Mesothelial cell of epicardium (in vitro differentiated cells): ENCODE results near the gene FRAS1. TPM values are rescaled to one million over a fixed set of nuclear protein-coding genes. Genes with fewer than 3 reads are reported as not detected.

Experiments used
- DNase-seq, 2 experiments: peaks; one replicate each; pipeline ENCODE4 v3.0.0; 2021; ENCODE audit warnings: low spot score in 2 of 2; ENCODE audit not compliant: unreplicated experiment in 2 of 2
- H3K27ac Mint-ChIP-seq: 2 replicates; pipeline ENCODE4 v1.8.0; 2021; ENCODE audit warnings: mixed read lengths
- H3K27me3 Mint-ChIP-seq: 2 replicates; pipeline ENCODE4 v1.8.0; 2021; ENCODE audit warnings: low read depth, mixed read lengths
- H3K36me3 Mint-ChIP-seq: 2 replicates; pipeline ENCODE4 v1.8.0; 2021; ENCODE audit warnings: mixed read lengths
- H3K4me1 Mint-ChIP-seq: 2 replicates; pipeline ENCODE4 v1.8.0; 2021; ENCODE audit warnings: mixed read lengths
- H3K4me3 Mint-ChIP-seq: 2 replicates; pipeline ENCODE4 v1.8.0; 2021; ENCODE audit warnings: mild to moderate bottlenecking, moderate library complexity, mixed read lengths
- H3K9me3 Mint-ChIP-seq: 2 replicates; pipeline ENCODE4 v1.8.0; 2021; ENCODE audit warnings: mixed read lengths
- total RNA-seq: library from RNA; stranded (reverse); gene quantifications from 3 replicates; pipeline ENCODE4 v1.2.1, GENCODE V29; 2021
- TF ChIP-seq, protein P1 (sequence below): fragments of 200-600 bp; sonication (generic); IDR thresholded peaks from one replicate; pipeline ENCODE4 v1.5.0; 2021; ENCODE audit warnings: antibody characterized with exemption; ENCODE audit not compliant: unreplicated experiment

FRAS1 gene
- total RNA-seq, 1 donor from 2014 or later = 51.9 TPM

DNA sequence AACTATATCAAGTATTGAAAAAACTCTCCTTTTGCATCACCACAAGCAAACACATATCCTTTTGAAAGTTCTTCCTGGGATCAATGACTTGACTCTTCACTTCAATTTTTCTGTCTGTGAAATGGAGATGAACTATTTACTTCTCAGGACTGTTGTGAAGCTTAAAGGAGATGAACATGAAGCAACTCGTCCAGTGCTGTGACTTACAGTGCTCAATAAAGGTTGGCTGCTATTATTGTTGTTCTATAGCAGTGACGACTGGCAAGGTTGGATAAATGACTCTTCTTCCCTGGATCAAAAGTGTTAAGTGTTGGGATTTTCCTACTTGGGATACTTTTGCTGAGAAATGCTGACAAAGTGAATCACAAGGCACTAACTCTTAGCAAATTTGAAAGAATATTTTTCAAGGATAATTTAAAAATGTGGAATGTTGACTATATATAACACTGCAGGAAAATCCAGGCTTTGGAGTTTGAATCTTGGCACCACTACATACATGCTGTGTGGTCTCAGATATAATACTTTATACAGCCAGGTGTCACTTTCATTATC lies 13.7 kb downstream of the FRAS1 start:
- H3K4me1 Mint-ChIP-seq = peaks cover 2% of the 10 kb centered on the region
- TF ChIP-seq, protein P1, sequence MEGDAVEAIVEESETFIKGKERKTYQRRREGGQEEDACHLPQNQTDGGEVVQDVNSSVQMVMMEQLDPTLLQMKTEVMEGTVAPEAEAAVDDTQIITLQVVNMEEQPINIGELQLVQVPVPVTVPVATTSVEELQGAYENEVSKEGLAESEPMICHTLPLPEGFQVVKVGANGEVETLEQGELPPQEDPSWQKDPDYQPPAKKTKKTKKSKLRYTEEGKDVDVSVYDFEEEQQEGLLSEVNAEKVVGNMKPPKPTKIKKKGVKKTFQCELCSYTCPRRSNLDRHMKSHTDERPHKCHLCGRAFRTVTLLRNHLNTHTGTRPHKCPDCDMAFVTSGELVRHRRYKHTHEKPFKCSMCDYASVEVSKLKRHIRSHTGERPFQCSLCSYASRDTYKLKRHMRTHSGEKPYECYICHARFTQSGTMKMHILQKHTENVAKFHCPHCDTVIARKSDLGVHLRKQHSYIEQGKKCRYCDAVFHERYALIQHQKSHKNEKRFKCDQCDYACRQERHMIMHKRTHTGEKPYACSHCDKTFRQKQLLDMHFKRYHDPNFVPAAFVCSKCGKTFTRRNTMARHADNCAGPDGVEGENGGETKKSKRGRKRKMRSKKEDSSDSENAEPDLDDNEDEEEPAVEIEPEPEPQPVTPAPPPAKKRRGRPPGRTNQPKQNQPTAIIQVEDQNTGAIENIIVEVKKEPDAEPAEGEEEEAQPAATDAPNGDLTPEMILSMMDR = no peak
- no peak overlapping the region for H3K27ac Mint-ChIP-seq

DNA sequence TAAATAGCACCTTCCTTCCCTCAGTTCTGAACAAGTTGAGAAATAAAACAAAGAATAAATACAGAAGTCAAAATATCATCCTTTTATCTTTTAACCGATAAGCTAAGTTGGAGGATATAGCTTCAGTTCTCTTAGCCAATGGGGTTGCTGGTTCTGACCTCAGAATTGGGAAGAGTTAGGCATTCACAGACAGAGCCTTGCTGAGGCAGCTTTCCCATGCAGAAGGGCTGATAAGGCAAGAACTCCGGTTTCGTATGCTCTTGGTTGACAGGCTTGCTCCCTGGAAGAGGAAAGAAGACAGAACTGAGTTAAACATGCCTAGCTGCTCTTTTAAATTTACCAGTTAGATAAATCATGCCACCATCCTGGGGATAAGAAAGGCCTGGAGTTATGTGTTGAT lies 17.6 kb downstream of the FRAS1 start:
- Mint-ChIP-seq H3K27ac (no peak overlapping the region), H3K4me3 (no peak overlapping the region), H3K4me1 (peaks cover 4% of the 10 kb centered on the region), H3K27me3 (no peaks in the 10 kb centered on the region), H3K9me3 (no peaks in the 10 kb centered on the region), H3K36me3 (no peaks in the 10 kb centered on the region)
- no peak for DNase-seq
- TF ChIP-seq, protein P1 = no peak

More for the DNA sequence above, 13.7 kb downstream of the FRAS1 start:
- Mint-ChIP-seq H3K36me3 (peaks cover 9% of the 10 kb centered on the region), H3K9me3 (no peaks in the 10 kb centered on the region), H3K4me3 (no peak overlapping the region), H3K27me3 (no peaks in the 10 kb centered on the region)
- no peak for DNase-seq

DNA sequence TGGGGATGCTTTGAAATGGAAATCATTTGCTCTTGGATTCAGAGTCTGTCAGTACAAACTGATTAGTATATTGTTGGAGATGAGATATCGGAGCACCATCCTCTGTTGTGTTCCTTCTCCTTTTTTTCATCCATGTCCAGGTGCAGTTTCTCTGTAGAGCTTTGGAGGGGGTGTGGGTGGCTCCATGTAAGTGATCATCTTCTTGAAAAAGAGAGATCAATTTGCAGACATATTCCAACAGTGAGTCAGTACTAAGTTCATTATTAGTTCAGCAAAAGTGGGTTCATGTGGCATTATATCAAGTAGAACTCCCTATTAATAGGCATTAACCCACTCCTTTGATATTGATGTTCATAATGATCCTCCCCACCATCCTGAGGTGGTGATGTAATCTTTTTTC lies 18.9 kb downstream of the FRAS1 start:
- no peak for DNase-seq
- no peak overlapping the region for H3K27ac Mint-ChIP-seq
- peaks cover 13% of the 10 kb centered on the region for H3K4me1 Mint-ChIP-seq
- H3K36me3 Mint-ChIP-seq = no peaks in the 10 kb centered on the region
- no peak overlapping the region for H3K4me3 Mint-ChIP-seq
- TF ChIP-seq, protein P1 = no peak
- no peaks in the 10 kb centered on the region for H3K27me3 Mint-ChIP-seq
- H3K9me3 Mint-ChIP-seq = no peaks in the 10 kb centered on the region

DNA sequence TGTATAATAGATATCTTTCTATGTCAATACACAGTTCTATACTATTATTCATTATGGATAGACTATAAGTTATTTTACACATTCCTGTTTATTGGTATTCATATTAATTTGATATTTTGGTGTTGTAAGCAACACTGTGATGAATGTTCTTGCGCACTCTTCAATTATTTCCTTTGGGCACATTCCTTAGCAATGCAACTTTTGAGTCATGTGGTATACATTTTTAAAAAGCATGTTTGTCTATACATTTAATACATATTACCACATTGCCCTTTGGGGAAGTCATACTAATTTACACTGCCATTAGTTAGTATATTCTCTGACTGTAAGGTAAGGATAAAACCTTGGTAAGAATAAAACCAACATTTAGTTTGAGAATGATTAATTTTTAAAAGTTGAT lies 21.0 kb downstream of the FRAS1 start:
- Mint-ChIP-seq H3K27me3 (no peaks in the 10 kb centered on the region), H3K36me3 (no peaks in the 10 kb centered on the region), H3K4me1 (peaks cover 23% of the 10 kb centered on the region), H3K9me3 (no peaks in the 10 kb centered on the region), H3K4me3 (no peak overlapping the region), H3K27ac (no peak overlapping the region)
- DNase-seq = no peak
- TF ChIP-seq, protein P1 = no peak

DNA sequence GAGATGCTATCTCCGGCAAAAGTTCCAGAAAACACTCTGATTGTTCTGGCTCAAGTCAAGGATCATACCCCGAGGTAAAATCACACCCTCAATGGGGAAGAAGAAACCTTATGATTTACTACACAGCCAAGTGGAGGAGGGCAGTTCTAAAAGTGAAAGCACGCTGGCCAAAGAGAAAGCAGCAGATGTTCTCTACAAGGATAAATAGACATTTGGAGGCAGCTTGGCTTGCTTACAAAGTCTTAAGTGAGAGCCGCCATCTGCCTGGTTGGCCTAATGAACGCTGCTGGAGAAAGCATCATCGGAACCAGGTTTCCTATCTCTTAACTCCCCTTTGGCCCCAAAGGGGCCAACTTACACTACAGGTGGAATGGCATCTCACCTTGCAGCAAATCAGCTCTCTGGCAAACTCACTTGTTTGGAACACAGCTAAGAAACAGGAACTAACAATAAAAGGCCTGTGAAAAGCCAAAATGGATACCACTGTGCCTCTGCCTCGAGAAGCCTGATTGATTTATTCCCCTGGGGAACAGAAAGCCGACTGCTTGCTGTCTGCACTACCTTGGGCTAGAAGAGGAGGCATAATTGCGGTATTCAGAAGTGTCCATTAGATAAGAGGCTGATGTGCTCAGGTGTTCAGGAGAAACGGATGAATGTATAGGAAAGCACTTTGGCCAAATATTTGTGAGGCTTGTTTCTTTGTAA lies 22.8 kb downstream of the FRAS1 start:
- Mint-ChIP-seq H3K36me3 (no peaks in the 10 kb centered on the region), H3K27ac (no peak overlapping the region), H3K27me3 (no peaks in the 10 kb centered on the region), H3K4me3 (no peak overlapping the region), H3K9me3 (no peaks in the 10 kb centered on the region), H3K4me1 (peaks cover 23% of the 10 kb centered on the region)
- DNase-seq = no peak
- TF ChIP-seq, protein P1 = no peak
